ENCODE results near the gene FHOD1. TPM values are rescaled to one million over a fixed set of nuclear protein-coding genes. Genes with fewer than 3 reads are reported as not detected.

The FHOD1 gene
- total and polyA plus RNA-seq, 9 of the 15 experiments (the other 6 are each of a cell fraction or from before 2014, with no cell fraction given), result 18.7 to 126 (median 32.3) TPM

DNA sequence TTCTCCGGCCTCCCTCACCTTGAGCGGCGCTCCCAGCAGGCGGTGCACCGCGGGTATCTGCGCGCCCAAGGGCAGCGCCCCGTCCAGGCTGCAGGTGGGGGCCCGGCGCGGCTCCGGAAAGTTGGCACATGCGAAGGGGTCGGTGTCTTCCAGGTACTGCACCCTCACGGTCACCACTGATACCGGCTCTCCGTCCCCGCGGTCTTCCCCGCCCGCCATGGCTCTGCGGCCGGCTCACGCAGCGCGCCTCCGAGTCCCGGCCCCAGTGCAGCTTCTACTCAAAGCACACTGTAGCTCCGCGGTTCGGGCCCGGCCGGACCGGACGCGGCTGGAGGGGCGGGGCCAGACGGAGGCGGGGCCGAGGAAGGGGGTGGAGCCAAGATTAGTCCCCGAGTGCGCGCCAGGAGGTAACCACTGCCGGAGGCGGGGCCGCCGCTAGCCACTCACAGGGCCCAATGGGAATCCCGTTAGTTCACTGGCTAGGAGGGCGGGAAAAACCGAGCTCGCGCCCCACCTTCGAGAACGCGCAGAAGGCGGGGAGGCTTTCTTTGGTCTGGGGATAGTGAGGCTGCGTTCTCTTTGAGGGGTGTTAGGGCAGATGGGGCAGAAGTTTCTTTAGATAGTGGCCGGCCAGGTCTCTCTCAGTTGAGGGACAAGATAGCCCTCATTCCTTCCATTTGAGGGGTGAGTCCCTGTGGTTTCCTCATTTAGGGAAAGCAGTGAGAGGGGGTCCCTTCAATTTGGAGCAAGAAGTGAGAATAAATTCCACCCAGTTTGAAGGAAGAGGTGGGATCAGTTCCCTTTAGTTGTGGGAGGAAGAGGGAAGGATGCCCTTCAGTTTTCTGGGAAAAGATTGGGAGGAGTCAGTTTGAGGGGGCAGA is at the start of gene FHOD1 (continued):
- TF ChIP-seq, protein P1, sequence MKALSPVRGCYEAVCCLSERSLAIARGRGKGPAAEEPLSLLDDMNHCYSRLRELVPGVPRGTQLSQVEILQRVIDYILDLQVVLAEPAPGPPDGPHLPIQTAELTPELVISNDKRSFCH (CRISPR knock-in tag; IDR thresholded peaks at IDR 0.05), result no peak
- TF ChIP-seq, protein P1 (tag; IDR thresholded peaks at IDR 0.05), result no peak
- TF ChIP-seq POLR2H (tag; IDR thresholded peaks at IDR 0.05; ENCODE audit: low read depth) (no peak), POLR2G (IDR thresholded peaks at IDR 0.05; ENCODE audit: low read depth, low read length) (peak; percentile 98), CHD2 (IDR thresholded peaks at IDR 0.05; ENCODE audit: low read depth, low read length) (peak; percentile 87), NR1H2 (CRISPR knock-in tag; IDR thresholded peaks at IDR 0.05) (no peak), PHB (CRISPR knock-in tag; IDR thresholded peaks at IDR 0.05) (0 out of 2 replicates have a peak, but pooled peaks have one; percentile 69), ZBTB1 (CRISPR knock-in tag; IDR thresholded peaks at IDR 0.05; ENCODE audit: borderline replicate concordance, low read depth) (peak; percentile 53; the same call in 1 of the 2 replicates), HES1 (IDR thresholded peaks at IDR 0.05; ENCODE audit: low read depth) (no peak), ARID3B (CRISPR knock-in tag; IDR thresholded peaks at IDR 0.05; ENCODE audit: borderline replicate concordance) (no peak), U2AF1 (optimal IDR thresholded peaks at IDR 0.05; ENCODE audit: low read depth, low read length) (peak; percentile 69), HINFP (tag; conservative IDR thresholded peaks at IDR 0.05; ENCODE audit: low read depth) (no peak), ZNF518B (CRISPR knock-in tag; IDR thresholded peaks at IDR 0.05) (no peak), SMARCE1 (IDR thresholded peaks at IDR 0.05) (no peak), MCM2 (IDR thresholded peaks at IDR 0.05; ENCODE audit: low read depth) (no peak), NUFIP1 (IDR thresholded peaks at IDR 0.05; ENCODE audit: partially characterized antibody) (no peak), ZNF134 (CRISPR knock-in tag; conservative IDR thresholded peaks at IDR 0.05) (no peak), POLR2AphosphoS5 (IDR thresholded peaks at IDR 0.05; ENCODE audit: control insufficient read depth, insufficient read depth, low read depth, low read length) (peak; percentile 84), SIN3B (IDR thresholded peaks at IDR 0.05; ENCODE audit: low read depth) (no peak), SRF (CRISPR knock-in tag; IDR thresholded peaks at IDR 0.05) (peak in 1 of 2 experiments; percentile 45; a peak in 1 of 4 replicates)

Data from K562 (cell line).